SU-DHL-6 (cell line): Measurements from ENCODE around the gene TIMM22.

Experiments
- H2AFZ ChIP-seq: fragments of 200-600 bp; sonication (generic); 2 replicates; pipeline ENCODE4 v1.6.1; 2014; ENCODE audit warnings: low read depth, mild to moderate bottlenecking, moderate library complexity, mixed read lengths, antibody characterized with exemption, low read length; ENCODE audit not compliant: severe bottlenecking
- H3F3A ChIP-seq: fragments of 200-600 bp; shearing (Covaris generic); 2 replicates; pipeline ENCODE4 v1.6.0; 2016; ENCODE audit warnings: antibody characterized with exemption, mild to moderate bottlenecking; ENCODE audit not compliant: insufficient read depth
- H3K27ac ChIP-seq: fragments of 200-600 bp; sonication (generic); 2 replicates; pipeline ENCODE4 v1.5.1; 2016; ENCODE audit warnings: low read depth, mild to moderate bottlenecking, low read length, moderate library complexity, mixed read lengths
- H3K27me3 ChIP-seq: fragments of 200-600 bp; sonication (generic), shearing (Covaris generic); 2 replicates; pipeline ENCODE4 v1.6.0; 2014; ENCODE audit warnings: mild to moderate bottlenecking, low read length
- H3K36me3 ChIP-seq: fragments of 200-600 bp; sonication (generic); 2 replicates; pipeline ENCODE4 v1.6.1; 2014; ENCODE audit warnings: mild to moderate bottlenecking, low read length, mixed read lengths
- H3K4me2 ChIP-seq: fragments of 300-600, 200-600 bp; shearing (Covaris generic), sonication (generic); 2 replicates; pipeline ENCODE4 v1.6.0; 2014; ENCODE audit warnings: low read length, low read depth, mild to moderate bottlenecking; ENCODE audit not compliant: poor library complexity, severe bottlenecking
- H3K4me3 ChIP-seq: fragments of 200-600 bp; sonication (generic); 2 replicates; pipeline ENCODE4 v1.5.1; 2014; ENCODE audit warnings: antibody characterized with exemption, low read length, mild to moderate bottlenecking, mixed read lengths; ENCODE audit not compliant: insufficient read depth, poor library complexity, severe bottlenecking
- H3K79me2 ChIP-seq: fragments of 200-600 bp; sonication (generic); 2 replicates; pipeline ENCODE4 v1.6.1; 2014; ENCODE audit warnings: mild to moderate bottlenecking, low read length, moderate library complexity; ENCODE audit not compliant: insufficient read depth
- H3K9ac ChIP-seq: fragments of 200-600 bp; sonication (generic); 2 replicates; pipeline ENCODE4 v1.7.0; 2014; ENCODE audit warnings: mild to moderate bottlenecking, low read length
- H3K9me2 ChIP-seq: fragments of 200-600 bp; sonication (generic); replicated peaks from 2 replicates; pipeline ENCODE4 v1.6.1; 2014; ENCODE audit warnings: low read length; ENCODE audit not compliant: insufficient read depth
- H3K9me3 ChIP-seq: fragments of 200-600 bp; sonication (generic); 2 replicates; pipeline ENCODE4 v1.6.1; 2014; ENCODE audit warnings: low read length, mixed read lengths; ENCODE audit not compliant: insufficient read depth
- H4K20me1 ChIP-seq: fragments of 200-600 bp; sonication (generic); 2 replicates; pipeline ENCODE4 v1.6.1; 2014; ENCODE audit warnings: low read depth, mild to moderate bottlenecking, antibody characterized with exemption, low read length, moderate library complexity, mixed read lengths
- EZH2phosphoT487 ChIP-seq: fragments of 200-600 bp; sonication (generic), shearing (Covaris generic); conservative IDR thresholded peaks from 2 replicates; pipeline ENCODE4 v1.6.1; 2018; ENCODE audit warnings: mild to moderate bottlenecking, antibody characterized with exemption, low read length, moderate library complexity, mixed read lengths
- TF ChIP-seq, protein P1 (sequence below): fragments of 200-600 bp; sonication (generic); IDR thresholded peaks from one replicate; pipeline ENCODE4 v1.5.1; 2017; ENCODE audit warnings: antibody characterized with exemption, mild to moderate bottlenecking, low read length, moderate library complexity; ENCODE audit not compliant: insufficient read depth, poor library complexity, severe bottlenecking

TIMM22 gene

DNA sequence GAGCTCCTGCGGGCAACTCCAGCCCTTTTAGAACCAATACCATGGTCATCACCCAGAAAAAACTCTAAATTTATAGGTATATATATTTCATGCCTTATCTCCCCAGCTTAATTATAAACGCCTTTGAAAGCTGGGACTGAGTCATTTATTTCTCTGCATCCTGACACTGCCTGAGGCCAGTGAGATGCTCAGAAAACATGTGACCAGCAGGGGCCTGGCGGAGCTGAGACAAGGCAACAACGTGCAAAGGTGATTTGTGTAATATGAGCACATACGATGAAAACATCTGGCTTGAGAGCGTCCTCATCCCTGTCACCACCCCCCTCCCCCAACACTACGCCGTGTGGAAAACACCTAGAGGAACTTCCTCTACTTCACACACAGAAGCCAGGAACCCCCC, 40.0 kb upstream of the TIMM22 start:
- Histone ChIP-seq H3K27me3 (no peaks in the 10 kb centered on the region), H3K79me2 (no peaks in the 10 kb centered on the region), H3K9ac (no peak overlapping the region), H3K9me2 (no peaks in the 10 kb centered on the region), H2AFZ (no peak overlapping the region), H4K20me1 (no peaks in the 10 kb centered on the region), H3K36me3 (no peaks in the 10 kb centered on the region), H3K4me2 (no peak overlapping the region), H3K27ac (no peak overlapping the region), H3K9me3 (no peaks in the 10 kb centered on the region), H3K4me3 (no peak overlapping the region), H3F3A (no peaks in the 10 kb centered on the region)
- TF ChIP-seq EZH2phosphoT487, result no peak
- TF ChIP-seq, protein P1, sequence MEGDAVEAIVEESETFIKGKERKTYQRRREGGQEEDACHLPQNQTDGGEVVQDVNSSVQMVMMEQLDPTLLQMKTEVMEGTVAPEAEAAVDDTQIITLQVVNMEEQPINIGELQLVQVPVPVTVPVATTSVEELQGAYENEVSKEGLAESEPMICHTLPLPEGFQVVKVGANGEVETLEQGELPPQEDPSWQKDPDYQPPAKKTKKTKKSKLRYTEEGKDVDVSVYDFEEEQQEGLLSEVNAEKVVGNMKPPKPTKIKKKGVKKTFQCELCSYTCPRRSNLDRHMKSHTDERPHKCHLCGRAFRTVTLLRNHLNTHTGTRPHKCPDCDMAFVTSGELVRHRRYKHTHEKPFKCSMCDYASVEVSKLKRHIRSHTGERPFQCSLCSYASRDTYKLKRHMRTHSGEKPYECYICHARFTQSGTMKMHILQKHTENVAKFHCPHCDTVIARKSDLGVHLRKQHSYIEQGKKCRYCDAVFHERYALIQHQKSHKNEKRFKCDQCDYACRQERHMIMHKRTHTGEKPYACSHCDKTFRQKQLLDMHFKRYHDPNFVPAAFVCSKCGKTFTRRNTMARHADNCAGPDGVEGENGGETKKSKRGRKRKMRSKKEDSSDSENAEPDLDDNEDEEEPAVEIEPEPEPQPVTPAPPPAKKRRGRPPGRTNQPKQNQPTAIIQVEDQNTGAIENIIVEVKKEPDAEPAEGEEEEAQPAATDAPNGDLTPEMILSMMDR, result no peak

DNA sequence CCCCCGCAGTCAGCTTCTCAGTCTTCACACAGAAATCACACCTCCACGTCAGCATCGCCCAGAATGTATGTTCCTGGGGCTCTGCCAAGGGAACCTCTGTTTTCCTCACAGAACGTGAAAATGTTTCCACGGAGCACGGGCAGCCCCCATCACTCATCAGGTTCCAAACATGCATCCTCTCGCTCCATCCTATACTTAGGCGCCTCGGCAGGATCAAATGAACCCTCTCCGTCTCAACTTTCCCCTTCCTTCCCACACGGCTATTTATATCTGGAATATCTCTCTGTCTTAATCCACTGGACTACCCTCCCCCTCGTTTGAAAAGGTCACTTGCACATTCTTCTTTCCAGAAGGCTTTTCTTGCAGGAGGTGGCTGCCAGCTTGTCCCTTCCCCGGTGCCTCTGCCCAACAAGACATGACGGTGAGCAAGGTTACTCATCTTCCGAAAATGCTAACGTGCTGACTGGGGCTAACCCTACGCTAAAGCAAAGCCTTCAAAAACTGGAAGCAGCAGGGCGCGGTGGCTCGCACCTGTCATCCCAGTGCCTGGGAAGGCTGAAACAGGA, 39.0 kb upstream of the TIMM22 start:
- Histone ChIP-seq H3K79me2 (no peaks in the 10 kb centered on the region), H3F3A (no peaks in the 10 kb centered on the region), H4K20me1 (no peaks in the 10 kb centered on the region), H3K27me3 (no peaks in the 10 kb centered on the region), H3K4me3 (no peak overlapping the region), H3K9ac (no peak overlapping the region), H2AFZ (no peak overlapping the region), H3K27ac (no peak overlapping the region), H3K9me2 (no peaks in the 10 kb centered on the region), H3K36me3 (no peaks in the 10 kb centered on the region), H3K9me3 (no peaks in the 10 kb centered on the region), H3K4me2 (no peak overlapping the region)
- no peak for TF ChIP-seq EZH2phosphoT487
- TF ChIP-seq, protein P1, result no peak

DNA sequence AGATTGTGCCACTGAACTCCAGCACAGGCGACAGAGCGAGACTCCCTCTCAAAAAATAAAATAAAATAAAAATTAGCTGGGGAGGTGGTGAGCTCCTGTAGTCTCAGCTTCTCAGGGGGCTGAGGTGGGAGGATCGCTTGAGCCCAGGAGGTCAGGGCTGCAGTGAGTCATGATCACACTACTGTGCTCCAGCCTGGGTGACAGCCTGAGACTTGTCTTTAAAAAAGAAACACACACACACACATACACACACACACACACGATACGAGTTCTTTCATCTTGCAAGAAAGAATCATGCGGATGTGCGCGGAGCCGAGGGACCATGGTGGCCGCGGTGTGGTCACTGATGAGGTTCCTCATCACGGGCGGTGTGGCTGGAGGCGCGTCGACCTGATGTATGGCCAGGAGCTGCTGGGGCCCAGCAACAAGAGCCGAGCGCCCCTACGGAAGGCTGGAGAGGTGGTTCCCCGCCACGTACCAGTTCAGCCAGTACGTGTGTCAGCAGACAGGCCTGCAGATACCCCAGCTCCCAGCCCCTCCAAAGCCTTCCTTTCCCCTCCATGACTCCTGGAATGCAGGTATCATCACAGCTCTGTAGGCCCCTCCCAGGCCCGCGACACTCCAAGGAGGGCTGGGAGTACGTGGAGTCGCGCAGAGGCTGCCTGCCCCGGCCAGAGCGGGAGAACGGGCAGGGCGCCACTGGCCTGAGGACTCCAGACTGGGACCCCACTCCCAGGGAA, 38.0 kb upstream of the TIMM22 start:
- Histone ChIP-seq H3K27me3 (no peaks in the 10 kb centered on the region), H3K9ac (no peak overlapping the region), H3F3A (no peaks in the 10 kb centered on the region), H3K9me2 (no peaks in the 10 kb centered on the region), H3K4me3 (no peak overlapping the region), H3K4me2 (no peak overlapping the region), H4K20me1 (no peaks in the 10 kb centered on the region), H3K9me3 (no peaks in the 10 kb centered on the region), H3K36me3 (no peaks in the 10 kb centered on the region), H3K79me2 (no peaks in the 10 kb centered on the region), H3K27ac (no peak overlapping the region), H2AFZ (no peak overlapping the region)
- TF ChIP-seq, protein P1, result no peak
- TF ChIP-seq EZH2phosphoT487, result no peak
